DND-41 (cell line): ENCODE results near the gene PCDH19.

Source experiments
- CTCF ChIP-seq: IDR thresholded peaks from 2 replicates; pipeline ENCODE4 v1.5.1; 2012; ENCODE audit warnings: borderline replicate concordance, low read length, moderate library complexity, mild to moderate bottlenecking; ENCODE audit not compliant: poor library complexity, severe bottlenecking; ENCODE audit errors: extremely low read depth
- EZH2 ChIP-seq: IDR thresholded peaks from 3 replicates; pipeline ENCODE4 v1.6.1; 2012; ENCODE audit warnings: borderline replicate concordance, low read depth, mild to moderate bottlenecking, moderate library complexity, low read length, inconsistent platforms; ENCODE audit not compliant: severe bottlenecking

GRCh38 chrX:100379388-100379986, 30.6 kb downstream of the PCDH19 start:
- TF ChIP-seq EZH2 (no peak), CTCF (peak; percentile 59)
